NB4 (cell line): ENCODE results near the gene HAO1.

Source experiments
- MYC ChIP-seq: IDR thresholded peaks from 2 replicates; pipeline ENCODE4 v1.6.1; 2011; ENCODE audit warnings: low read depth, low read length
- POLR2A ChIP-seq: IDR thresholded peaks from 2 replicates; pipeline ENCODE4 v1.6.1; 2011; ENCODE audit warnings: mild to moderate bottlenecking; ENCODE audit not compliant: insufficient read length; ENCODE audit errors: extremely low read depth
- TF ChIP-seq, protein P1 (sequence below): IDR thresholded peaks from one replicate; pipeline ENCODE4 v1.5.1; 2012; ENCODE audit warnings: low read depth, low read length

DNA sequence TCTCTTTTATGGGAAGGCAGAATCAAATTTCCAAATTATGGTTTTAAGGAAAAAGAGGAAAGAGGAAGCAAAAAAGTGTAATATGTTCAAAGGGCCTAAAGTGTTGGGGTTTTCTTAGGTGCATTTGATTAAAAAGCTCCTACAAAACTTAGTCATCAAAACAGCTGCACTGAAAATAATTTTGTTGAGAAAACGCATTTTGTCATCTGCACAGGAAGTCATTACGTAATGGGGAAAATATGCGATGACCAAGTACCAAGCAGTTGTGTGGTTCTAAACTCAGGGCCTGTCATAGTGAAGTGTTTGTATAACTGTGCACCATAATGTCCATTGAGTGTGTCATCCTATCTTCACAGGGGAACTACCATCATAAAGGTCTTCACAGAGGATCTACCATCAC lies 15.6 kb downstream of the HAO1 start:
- no peak for TF ChIP-seq POLR2A
- TF ChIP-seq, protein P1, sequence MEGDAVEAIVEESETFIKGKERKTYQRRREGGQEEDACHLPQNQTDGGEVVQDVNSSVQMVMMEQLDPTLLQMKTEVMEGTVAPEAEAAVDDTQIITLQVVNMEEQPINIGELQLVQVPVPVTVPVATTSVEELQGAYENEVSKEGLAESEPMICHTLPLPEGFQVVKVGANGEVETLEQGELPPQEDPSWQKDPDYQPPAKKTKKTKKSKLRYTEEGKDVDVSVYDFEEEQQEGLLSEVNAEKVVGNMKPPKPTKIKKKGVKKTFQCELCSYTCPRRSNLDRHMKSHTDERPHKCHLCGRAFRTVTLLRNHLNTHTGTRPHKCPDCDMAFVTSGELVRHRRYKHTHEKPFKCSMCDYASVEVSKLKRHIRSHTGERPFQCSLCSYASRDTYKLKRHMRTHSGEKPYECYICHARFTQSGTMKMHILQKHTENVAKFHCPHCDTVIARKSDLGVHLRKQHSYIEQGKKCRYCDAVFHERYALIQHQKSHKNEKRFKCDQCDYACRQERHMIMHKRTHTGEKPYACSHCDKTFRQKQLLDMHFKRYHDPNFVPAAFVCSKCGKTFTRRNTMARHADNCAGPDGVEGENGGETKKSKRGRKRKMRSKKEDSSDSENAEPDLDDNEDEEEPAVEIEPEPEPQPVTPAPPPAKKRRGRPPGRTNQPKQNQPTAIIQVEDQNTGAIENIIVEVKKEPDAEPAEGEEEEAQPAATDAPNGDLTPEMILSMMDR, result no peak
- TF ChIP-seq MYC, result no peak
